ENCODE data around the gene CALD1.

- TF ChIP-seq, protein P1, sequence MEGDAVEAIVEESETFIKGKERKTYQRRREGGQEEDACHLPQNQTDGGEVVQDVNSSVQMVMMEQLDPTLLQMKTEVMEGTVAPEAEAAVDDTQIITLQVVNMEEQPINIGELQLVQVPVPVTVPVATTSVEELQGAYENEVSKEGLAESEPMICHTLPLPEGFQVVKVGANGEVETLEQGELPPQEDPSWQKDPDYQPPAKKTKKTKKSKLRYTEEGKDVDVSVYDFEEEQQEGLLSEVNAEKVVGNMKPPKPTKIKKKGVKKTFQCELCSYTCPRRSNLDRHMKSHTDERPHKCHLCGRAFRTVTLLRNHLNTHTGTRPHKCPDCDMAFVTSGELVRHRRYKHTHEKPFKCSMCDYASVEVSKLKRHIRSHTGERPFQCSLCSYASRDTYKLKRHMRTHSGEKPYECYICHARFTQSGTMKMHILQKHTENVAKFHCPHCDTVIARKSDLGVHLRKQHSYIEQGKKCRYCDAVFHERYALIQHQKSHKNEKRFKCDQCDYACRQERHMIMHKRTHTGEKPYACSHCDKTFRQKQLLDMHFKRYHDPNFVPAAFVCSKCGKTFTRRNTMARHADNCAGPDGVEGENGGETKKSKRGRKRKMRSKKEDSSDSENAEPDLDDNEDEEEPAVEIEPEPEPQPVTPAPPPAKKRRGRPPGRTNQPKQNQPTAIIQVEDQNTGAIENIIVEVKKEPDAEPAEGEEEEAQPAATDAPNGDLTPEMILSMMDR (IDR thresholded peaks at IDR 0.05): no peak
- TF ChIP-seq POLR2A (IDR thresholded peaks at IDR 0.05): no peak
Measured at GRCh38 chr7:134991469-134992339, 212.3 kb downstream of the CALD1 start.
